NCI-H82 (cell line): Measurements from ENCODE around the gene HADHA.

ENCODE experiments used
- DNase-seq: peaks from one replicate; lab custom pipeline; 2025; lab: John Stamatoyannopoulos, UW

HADHA gene

DNA sequence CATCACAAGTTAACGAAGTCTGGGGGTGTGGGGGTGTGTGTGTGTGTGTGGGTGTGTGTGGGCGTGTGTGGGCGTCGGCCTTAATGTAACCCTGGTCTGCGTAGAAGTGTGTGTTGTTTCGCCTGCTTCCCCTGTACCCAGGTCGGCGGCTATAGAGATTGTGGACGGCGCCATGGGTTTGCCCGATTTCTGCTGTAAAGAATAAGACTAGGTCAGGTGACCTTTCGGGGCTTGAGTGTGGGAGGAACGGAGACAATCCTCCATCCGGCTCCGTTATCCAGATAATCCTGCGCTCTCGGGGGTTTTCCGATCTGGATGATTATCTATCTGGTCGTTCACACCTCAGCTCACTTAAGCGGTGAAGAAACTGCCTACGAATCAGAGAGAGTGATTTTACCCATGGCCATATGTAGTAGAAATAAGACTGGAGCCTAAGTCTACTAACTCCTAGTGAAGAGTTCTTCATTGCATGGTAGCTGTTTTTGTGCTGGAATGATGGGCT lies 850 bp upstream of the HADHA start:
- peak; percentile 88 for DNase-seq

DNA sequence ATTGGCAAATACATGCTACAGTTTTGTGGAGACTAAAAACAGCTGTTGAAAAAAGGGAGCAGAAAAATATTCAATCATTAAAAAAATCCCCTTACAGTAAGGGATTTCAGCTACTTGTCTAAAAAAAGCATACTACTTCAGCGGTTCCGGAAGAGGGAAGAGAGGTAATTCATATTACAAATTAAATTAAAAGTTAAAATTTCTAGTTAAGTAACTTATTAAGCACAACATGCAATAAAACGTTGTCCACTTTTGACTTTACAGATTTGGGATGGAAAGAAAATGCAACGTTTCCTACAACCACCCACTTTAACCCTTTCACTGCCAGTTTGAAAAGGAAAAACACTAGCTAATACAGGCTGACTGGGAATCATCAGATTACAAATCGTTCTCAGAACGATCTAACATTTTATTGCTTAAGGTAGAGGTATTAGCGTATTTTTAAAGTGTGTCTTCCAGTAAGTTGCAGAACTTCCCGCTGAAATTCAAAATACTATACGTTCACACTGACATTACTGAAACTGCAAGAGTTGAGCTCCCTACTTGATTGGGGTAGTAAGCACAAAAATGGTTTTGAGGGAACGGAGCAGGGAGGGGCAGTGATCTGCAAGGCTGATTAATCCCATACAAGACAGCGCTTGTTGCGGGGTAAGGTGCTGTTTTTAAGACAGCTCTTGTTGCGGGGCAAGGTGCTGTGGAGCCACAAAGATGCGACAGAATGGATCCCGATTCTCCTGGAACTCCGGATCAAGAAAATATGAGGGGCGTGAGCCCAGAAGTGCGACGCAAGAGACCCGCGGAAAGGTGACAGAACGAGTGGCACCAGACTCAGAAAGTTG lies 743 bp downstream of the HADHA start:
- DNase-seq = peak; percentile 59

DNA sequence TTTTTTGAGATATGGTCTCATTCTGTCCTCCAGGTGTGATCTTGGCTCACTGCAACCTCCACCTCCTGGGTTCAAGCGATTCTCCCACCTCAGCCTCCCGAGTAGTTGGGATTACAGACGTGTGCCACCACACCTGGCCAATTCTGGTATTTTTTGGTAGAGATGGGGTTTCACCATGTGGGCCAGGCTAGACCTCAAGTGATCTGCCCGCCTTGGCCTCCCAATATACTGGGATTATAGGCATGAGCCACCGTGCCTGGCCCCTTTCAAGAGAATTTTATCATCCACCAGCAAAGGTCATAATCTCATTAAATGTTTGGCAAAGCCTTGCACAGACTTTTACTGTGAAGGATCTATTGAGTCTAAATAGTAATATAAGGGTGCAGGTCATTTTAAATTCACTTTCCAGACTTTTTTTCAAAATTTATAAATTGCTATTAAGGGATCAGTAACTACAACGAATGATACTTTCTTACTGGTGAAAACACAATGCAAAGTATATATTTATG lies 2.5 kb downstream of the HADHA start:
- DNase-seq = peak; percentile 89

DNA sequence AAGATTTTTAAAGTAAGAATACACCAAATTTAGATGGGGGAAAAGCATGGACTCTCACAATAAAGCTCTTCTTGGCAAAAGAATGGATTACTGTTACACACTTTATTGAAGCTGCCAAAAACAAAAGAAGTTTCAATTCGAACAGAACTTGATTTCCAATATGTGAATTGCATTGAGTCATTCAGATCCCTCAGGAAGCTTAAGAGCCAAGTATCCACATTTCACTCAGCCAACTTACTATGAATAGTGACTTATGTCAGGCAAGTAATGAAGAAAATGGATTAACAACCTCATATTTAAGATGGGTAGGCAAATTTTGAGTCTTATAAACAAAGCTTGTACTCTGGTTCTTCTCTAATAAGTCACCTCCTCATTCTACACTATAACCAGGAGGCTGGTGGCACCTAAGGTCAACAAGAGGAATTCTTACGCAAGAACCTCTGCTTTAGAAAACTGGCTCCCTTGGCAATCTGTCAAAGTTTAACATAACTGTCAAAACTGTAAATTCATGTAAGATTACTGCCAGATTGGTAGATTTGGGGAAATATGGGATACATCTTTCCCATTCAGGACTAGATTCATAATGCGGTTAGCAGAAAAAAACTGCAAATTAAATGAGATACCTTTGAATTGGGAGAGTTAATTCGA lies 6.0 kb downstream of the HADHA start:
- DNase-seq = no peak

DNA sequence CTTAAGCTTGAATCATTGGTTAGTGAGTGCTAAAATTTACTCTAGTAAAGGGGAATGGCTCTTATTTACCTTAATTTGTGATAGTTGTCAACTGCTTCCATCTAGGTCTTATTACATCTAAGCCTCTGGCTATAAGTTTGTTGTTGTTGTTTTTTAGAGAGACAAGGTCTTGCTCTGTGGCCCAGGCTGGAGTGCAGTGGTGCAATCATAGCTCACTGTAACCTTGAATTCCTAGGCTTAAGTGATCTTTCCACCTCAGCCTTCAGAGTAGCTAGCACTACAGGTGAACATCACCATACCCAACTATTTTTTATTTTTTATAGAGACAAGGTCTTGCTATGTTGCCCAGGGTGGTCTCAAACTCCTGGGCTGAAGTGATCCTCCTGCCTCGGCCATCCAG lies 6.6 kb downstream of the HADHA start:
- DNase-seq = no peak

DNA sequence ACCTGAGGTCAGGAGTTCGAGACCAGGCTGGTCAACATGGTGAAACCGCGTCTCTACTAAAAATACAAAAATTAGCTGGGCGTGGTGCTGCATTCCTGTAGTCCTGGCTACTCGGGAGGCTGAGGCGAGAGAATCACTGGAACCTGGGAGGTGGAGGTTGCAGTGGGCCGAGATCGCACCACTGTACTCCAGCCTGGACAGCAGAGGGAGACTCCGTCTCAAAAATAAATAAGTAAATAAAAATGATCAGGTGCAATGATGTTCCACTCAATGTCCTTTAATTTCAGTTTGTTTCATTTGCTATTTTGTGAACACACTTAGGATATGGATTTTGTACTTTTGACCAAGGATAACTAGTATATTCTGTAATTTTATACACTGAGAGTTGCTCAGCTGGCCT lies 9.3 kb downstream of the HADHA start:
- DNase-seq = no peak

DNA sequence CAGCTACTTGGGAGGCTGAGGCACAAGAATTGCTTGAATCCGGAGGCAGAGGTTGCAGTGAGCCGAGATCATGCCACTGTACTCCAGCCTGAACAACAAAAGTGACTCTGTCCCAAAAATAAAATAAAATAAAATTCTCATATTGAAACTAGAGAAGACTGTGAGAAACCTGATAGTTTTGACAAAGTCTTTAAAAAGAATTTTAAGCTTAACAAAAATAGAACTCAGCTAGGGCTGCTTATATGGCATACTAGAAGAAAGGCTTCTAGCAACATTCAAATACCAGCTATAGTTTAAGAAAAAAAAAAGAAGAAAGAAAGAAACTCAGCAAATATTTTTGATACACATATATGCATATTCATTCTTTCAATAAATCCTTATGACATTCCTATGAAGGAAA lies 13.6 kb downstream of the HADHA start:
- DNase-seq = no peak

DNA sequence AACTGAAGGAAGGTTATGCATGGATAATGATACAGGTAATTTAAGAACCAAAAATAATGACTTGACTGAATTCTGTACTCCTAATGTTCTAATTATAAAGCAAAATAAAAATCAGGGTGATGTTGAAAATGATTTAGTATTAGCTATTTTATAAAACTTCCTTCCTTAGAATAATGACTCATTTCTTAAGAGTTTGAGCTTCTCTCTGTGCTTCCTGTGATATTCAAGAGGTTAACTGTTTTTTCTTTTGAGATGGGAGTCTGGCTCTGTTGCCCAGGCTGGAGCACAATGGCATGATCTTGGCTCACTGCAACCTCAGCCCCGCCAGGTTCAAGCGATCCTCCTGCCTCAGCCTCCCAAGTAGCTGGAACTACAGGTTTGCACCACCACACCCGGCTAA lies 14.8 kb downstream of the HADHA start:
- no peak for DNase-seq

DNA sequence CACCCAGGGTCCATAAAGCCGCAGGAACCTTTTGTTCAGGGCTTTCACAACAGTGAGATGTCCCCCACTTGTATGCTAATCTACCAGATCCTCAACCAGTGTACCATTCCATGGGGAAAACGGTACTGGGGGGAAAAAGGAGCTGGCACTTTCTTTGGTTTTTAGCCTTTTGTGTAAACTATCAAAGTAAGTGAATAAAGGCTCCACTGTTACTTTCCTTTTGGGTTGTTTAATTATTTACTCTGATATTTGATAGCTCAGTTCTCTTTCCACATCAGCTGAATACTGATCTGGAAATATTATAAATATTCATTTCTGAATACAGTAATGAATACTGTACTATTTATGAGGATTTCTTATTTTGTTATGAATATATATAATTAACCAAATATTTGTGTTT lies 20.3 kb downstream of the HADHA start:
- no peak for DNase-seq

DNA sequence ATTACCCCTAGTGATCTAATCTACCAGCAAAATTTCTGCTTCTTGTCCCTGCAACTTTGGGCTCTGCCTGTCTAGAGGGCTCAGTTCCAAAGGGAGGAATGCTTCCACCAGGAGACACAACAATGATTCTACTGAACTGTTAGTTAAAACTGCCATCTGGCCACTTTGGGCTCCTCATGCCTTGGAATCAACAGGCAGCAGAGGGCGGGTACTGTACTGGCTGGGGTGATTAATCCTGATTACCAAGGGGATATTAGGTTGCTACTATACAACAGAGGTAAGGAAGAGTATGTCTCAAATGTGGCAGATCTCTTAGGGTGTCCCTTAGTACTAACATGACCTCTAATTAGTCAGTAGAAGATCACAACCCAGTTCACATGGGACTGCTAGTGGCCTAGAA lies 21.4 kb downstream of the HADHA start:
- peak; percentile 94 for DNase-seq

DNA sequence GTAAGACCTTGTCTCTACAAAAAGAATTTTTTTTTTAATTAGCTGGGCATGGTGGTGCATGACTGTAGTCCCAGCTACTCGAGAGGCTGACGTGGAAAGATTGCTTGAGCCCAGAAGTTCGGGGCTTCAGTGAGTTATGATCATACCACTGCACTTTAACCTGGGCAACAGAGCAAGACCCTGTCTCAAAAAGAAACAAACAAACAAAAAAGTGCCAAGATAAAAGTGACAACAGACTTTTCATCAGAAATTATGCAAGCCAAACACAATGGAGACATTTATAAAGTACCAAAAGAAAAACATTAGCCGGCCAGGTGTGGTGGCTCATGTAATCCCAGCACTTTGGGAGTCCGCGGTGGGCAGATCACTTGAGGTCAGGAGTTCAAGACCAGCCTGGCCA lies 26.7 kb downstream of the HADHA start:
- no peak for DNase-seq

DNA sequence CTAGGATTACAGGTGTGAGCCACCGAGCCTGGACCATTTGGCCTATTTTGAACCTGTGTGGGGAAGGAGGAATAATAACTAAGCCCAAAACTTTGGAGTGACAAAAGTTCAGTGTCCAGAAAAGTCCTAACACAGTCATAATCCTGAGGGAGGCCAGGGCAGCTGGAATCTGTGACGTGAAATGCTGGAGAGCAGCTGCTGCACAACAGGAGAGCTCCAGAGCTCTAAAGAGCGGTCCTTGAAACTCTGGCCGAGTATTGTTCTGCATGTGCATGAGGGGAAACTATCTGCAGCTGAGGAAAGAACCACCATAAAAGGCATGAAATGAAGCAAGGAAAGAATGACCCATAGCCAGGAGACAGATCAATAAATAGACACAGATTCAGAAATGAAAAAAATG lies 27.8 kb downstream of the HADHA start:
- DNase-seq = no peak

DNA sequence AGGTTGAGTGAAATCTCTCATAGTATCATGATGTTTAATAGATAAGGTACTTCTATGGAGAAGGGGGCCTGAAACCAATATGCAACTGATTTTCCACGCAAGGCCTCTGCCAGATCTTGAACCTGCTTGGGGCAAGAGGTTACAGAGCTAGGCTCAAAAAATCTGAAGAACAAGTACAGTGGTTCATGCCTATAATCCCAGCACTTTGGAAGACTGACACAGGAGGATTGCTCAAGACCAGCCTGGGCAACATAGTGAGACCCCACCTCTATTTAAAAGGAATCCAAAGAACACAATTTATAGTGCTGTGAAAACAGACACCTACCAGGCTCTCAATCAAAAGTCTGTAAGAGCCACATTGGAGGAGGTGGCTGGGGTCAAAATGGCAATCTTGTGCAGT lies 28.6 kb downstream of the HADHA start:
- no peak for DNase-seq

DNA sequence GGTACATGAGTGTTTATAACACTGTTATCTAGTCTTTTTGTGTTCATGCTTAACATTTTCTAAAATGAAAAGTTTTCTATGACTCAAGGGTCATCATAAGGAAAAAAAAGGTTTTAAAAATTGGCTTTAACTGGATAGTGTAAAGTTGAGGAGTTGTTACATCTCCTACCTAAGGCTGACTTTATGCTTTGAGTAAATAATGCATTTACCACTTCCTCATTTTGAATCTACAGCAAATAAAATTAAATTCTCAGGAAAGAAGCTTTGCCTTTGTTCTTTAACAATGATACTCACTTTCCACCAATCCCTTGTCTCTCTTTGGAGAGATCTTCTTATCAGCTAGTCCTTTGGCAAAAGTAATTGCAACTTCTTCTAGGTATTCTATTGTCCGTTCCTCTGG lies 29.7 kb downstream of the HADHA start:
- no peak for DNase-seq

DNA sequence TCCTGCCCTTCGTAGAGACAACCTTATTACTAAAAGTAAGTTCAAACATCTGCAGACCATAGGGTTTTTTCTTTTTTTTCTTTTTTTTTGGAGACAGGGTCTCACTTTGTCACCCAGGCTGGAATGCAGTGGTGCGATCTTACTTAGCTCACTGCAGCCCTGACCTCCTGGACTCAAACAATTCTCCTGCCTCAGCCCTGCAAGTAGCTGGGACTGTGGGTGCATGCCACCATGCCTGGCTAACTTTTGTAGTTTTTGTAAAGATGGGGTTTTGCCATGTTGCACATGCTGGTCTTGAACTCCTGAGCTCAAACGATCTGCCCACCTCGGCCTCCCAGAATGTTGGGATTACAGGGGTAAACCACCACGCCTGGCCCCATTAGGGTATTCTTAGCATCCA lies 32.4 kb downstream of the HADHA start:
- no peak for DNase-seq

DNA sequence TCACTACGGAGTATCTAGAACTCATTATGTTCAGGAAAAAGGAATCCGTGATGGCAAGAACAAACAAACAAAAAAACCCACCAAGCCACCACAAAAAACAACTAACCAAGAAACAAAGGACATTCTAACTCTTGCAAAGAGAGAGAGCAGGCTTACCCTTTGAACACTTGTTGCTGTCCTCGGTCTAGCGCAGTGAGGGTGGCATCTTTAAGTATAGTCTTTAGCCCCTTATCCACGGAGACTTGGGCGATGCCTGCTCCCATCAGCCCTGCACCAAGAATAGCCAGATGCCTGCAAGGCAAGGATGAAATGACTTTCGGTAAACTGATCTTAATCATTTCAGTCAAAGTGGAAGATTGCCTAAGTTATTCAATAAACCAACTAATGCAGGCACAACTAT lies 40.5 kb downstream of the HADHA start:
- DNase-seq = peak; percentile 30

DNA sequence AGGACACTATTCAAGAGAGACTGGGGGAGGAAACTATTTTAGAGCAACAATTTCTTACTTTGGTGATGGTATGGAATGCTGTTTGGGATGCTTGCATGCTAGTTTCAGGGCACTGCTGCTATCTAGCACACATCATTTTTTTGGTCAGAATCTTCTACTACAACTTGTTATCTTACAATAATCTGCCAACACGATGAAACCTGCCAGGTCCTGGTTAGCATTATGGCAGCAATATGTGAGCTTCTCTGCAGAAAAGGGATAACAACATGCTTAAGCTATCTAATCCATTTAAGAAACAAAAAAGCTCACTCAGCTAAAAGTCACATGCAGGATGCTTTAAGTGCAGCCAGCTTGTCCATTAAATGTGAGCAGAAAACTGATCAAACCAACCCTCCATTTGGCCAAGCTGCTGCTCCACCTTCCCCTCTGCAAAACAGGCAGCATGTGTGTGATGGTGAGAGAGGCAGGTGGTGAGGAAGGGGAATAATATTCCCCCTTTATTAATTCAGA lies 41.4 kb downstream of the HADHA start:
- DNase-seq = peak; percentile 90

DNA sequence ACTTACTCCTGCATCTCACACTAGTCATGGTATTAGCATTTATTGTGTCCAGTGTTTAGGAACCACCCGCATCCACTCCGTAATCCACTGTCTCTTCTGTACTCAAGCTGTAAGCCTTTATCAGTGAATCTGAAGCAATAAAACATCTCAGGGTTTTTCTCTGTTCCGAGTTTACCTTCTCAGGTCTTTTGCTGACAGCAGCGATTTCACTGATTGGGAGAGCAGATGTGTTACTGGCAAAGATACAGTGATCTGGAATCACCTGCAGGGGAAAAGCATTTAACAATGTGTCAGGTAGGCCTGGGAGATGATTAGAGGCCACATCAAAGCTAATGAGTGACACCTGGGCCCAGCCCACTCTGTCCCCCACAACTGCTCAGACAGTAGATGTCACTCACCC lies 46.9 kb downstream of the HADHA start:
- no peak for DNase-seq

DNA sequence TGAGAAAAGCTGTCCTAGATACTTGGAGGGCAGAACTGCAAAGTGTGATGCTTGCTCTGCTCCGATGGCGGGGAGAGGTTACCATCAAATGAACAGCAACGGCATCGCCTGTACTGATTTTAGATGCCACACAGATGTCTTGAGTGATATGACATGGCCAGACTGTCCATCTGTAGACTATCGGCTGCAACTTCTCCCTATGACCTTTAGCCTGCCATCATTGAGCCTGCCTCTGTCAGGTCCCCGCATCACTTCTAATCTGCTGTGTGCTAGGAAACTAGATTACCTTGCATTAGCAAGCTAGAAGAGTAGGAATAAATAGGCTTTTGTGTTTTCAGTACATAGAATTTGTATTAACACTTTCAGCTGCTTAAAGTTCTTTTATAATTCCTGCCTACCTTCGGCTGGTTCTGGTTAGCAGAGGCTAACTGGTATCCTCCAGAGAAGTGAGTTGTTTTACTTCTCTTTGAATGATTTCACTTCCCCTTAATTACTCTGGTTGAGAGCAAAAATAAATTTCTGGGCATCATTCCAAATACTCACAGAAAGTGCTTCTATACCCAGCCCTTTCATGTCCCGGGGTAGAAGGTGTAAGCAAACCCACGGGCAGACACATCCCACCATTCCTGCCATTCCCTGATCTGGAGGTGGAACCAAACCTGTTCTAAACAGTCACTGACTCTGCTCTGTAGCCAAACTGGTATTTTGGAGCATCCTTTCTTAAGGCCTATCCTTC lies 47.6 kb downstream of the HADHA start:
- no peak for DNase-seq

DNA sequence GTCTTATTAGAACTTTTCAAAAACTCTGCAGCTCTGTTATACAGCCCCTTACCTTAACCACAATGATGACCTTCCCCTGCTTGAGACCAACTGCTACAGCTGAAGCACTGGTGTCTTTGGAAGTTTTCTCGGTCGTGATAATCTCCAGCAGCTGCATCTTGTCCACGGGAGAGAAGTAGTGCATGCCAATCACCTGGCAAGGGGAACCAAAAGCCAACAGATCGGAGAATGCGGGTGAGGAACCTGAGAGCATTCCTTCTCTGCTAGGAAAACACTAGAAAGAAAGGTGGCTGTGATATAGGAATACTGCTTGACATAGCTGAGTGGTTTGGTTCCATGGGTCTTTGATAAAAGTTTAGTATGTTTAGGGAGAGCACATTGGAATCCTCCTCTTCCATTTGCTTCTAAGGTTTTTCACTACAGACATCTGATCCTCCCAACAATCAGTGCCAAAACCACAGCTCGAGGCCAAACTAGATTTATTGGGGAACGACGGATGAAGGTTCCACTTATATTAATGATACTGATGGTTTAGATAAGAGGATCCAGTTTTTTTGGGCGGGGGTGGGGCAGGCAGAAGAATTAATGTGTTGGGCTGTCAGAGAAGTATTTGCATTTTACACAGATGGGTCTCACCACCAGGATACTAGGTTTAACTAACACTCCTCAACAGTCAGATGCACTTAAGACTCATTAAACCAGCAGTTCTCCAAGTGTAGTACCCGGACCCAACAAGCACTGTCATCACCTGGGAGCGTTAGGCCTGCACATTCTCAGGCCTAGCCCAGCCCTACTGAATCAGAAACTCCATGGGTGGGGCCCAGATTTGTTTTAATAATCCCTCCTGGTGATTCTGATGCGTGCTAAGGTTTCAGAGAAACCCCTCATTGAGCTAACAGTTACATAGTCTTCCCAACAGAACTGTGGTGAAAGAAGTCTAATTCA lies 49.1 kb downstream of the HADHA start:
- DNase-seq = no peak

DNA sequence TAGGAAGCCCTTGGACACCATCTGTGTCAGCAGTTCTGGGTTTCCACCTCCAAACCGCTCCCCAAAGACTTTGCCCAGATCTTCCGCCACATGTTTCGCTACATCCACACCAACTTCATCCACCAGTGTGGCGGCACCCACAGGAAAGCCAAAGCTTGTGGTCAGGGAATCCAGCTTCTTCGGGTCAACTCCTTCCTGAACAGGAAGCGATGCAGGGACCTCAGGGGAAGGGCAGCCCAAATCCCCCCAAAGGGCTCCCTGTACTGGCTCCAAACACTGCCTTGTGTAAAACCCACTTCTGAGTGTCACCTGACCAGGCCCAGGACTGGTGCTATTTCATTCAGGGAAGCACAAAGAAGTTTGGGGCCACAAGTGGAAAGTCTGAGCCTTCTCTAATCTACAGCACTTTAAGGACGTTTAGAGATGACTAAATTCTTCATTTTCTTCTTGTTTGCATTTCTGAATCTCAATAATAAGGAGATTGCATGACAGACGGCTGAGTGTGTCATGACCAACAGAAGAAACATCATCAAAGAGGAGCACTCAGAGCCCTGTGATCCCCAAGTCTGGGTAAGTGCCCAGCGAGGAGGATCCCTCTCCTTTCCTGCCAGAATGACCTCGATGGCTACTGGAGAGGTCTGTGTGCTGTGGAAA lies 50.7 kb downstream of the HADHA start:
- DNase-seq = no peak
